HG03103 (cell line): ENCODE measurements around the gene KCNJ1.

Experiments used
- ATAC-seq: cut with Tn5 transposase; IDR thresholded peaks from one replicate; pipeline ENCODE4 v1.9.1; 2021; ENCODE audit warnings: low read depth; ENCODE audit not compliant: unreplicated experiment

KCNJ1 gene

DNA sequence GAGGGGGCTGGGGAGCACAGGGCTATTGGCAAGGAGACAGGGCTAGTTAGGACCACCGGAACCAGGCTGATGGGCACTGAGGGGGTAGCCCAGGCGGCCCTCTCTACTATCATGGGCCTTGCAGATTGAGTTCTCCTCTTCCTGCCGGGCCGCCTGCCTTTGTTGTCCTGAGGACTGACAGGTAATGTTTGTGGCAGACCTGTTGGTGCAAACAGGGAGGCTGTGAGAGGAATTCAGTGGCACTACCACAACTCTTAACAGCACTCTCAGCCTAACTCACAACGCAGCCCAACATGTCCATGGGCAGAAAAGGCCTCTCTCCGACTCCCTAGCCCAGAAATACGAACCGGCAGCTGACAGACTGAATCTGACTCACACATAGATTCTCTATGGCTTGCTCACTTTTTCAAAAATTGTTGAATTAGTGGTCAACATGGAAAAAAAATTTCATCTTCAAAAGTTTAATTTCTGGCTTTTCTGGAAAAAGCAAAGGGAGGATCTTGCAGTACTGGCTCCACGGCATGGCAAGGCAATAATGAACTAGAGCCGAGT lies 35.5 kb upstream of the KCNJ1 start:
- ATAC-seq: no peak

DNA sequence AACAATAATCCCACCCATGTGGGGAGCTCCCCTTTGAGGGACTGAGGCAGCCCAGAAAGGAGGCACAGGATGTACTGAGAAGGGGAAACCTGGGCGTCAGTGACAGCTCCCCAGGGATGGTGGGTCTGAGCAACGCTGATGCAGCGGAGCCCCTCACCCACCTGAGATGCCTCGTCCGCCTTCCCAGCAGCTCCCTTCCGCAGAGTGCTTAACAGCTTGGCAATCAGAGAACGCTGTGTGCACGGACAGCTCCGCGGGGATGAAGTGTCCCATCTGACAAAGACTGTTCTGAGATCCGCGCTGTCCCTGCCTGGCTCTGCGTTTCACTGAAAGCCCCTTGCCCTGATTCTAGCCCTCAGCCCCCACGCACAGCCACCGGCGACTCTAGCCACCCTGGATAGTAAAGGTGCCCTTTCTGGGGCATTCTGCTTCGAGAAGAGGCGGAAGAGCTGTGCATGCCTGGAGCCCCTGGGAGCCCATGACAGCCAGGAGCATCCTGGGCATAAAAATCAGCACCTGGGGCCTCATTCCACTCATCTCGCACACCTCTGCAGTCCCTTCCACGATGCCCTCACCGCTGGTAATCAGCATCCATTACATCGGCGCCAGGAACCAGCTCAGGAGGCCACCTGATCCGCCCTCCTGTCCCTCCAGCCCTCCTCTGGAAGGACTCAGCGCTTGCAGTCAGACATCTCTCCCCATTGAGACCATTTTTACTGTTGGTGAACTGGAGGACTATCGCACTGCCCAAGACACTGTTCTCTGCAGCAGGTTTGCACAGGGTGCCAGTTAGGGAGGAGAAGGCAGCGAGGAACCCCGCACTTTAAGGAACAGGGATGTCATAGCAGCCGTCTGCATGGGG lies 34.8 kb upstream of the KCNJ1 start:
- ATAC-seq: no peak

- ATAC-seq: no peak
These were observed 33.4 kb upstream of the KCNJ1 start for GRCh38 chr11:128900468-128900867.

- no peak for ATAC-seq
These were observed 31.7 kb upstream of the KCNJ1 start for GRCh38 chr11:128898580-128899344.

DNA sequence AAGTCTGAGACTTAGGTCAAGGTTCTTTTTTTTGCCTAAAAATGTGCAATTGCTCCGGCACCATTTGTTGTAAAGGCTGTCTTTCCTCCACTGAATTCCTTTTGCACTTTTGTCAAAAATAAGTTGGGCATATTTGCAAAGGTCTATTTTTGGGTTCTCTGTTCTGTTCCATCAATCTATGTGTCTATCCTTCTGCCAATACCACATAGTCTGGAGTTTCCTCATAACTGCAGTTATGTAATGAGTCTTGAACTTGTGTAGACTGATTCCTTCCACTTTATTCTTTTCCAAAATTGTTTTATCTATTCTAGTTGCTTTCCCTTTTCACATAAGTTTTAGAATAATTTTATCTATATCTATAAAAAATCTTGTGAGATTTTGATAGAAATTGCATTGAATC lies 30.7 kb upstream of the KCNJ1 start:
- no peak for ATAC-seq

DNA sequence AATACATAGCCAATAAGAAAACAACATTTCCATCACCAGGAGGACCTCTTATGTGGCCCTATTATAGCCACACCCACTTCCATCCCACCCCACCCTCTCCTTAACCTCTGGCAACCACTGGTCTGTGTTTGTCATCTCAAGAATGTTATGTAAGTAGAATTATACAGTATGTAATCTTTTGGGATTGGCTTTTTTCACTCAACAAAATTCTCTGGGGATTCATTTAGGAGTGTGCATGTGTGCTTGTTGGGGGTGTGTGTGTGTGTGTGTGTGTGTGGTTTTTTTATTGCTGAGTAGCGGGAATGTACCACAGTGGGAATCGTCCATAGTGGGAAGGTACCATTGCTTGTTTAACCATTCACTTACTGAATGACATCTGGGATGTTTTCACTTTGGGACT lies 29.3 kb upstream of the KCNJ1 start:
- ATAC-seq: no peak

DNA sequence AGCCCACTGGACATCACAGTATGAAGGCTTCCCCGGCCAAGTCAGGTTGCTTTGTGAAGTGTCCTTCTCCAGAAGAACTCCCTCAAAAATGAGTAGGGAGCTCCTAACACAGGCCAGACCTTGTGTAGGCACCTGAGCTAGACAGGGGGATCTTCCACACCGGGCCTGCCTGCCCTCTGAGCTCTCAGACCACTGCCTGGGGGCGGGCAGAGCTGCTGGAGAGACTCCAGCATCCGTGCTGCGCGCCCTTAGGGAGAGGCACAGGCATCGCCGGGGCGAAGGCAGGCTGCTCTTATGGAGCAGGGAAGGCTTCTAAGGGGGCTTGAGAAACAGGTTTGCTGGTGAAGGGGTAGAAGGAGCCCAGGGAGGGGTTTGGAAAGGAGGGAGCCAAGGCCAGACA lies 28.4 kb upstream of the KCNJ1 start:
- ATAC-seq: no peak

GRCh38 chr11:128894685-128895084 lies 27.6 kb upstream of the KCNJ1 start:
- ATAC-seq: no peak

DNA sequence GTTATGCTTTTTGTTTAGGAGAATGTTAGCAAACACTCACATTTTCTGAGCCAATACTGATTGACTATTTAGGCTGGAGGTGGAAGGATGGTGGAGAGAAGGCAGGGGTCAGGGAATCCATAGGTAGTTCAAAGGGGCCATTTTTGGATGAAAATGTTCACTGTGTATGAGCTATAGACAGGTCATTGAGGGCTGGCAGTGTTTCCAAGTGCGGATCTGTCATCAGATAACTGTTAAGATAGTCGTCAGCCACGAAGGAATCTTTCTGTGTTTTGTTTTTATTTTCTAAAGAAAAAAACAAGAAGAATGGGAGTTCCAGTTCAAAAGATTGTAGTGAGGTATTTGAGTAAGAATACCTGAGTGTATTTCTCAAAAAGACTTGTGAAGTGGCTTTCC lies 27.2 kb upstream of the KCNJ1 start:
- ATAC-seq: no peak

- peak; percentile 69 for ATAC-seq
These were observed 26.6 kb upstream of the KCNJ1 start for GRCh38 chr11:128893578-128894285.

DNA sequence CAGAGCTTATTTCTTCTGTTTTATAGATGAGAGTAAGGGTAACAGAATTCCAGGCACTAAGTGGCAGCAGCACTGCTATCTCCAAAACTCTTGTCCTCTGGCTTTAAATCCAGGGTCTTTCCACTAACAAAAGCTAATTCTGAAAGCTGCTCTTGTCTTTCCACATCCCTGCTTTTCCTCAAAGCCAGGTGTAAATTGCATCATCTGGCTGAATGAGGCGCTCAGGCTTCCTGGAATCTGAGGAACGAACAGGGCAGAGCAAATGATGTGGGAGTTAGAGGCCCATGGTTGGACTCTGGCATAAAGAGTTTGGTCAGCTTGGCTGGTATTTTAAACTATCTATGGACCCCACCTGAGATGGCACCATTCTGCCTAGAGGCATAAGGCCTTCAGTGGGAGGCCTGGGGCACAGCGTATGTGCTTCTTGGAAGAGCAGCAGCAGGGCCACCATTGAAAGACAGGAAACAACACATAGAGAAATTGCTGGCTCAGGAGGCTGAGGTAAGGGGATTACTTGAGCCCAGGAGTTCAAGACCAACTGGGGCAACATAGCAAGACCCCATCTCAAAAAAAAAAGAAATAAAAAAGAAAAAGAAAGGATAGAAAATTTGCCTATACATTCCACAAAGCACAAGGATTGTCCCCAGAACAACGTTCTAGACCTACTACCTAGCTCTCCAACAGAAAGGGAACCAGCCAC lies 25.9 kb upstream of the KCNJ1 start:
- ATAC-seq: no peak

DNA sequence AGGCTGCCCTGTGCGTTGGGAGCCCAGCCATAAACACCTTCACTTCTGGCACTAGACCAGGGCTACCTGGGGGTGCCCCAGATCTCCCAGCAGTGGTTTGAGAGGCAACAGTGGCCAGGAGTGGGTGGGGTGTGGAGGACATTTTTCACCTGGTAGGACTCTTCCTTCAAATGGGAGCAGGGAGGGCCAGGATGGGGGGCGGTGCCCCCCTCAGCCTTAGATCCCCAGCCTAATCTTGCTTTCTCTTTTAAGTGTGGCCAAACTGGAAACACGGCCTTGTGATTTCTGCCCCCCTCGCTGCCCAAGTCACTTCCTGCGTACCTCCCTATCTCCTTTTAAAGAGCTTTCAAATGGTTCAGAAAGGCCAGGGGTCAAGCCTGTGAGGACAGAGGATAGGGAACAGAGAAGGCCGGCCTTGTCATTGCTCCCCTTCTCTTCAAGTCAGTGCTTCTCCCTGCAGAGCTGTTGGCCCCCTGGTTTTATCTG lies 24.9 kb upstream of the KCNJ1 start:
- no peak for ATAC-seq

GRCh38 chr11:128890543-128891368 lies 23.7 kb upstream of the KCNJ1 start, which contains the start of gene KCNJ5:
Gene KCNJ5 (plus strand): TSS chr11:128891356. CDS start chr11:128911274, 19,918 bp downstream.
- no peak for ATAC-seq

DNA sequence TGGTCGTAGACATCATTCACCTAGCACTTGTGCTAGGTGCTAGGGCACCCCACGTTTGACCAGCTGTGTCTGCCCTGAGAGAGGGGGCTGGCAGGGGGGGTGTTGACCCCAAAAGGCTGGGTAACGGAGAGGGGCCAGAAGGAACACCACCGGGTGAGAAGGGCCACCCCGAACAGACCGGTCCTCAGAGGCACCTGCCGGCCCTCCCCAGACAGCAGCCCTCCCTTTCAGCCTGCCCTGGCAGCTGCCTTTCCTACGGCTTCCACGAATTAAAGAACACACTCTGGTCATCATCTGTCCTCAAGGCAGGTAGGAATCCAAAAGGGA lies 23.1 kb upstream of the KCNJ1 start:
- ATAC-seq: no peak

GRCh38 chr11:128889657-128890213 lies 22.6 kb upstream of the KCNJ1 start:
- no peak for ATAC-seq

DNA sequence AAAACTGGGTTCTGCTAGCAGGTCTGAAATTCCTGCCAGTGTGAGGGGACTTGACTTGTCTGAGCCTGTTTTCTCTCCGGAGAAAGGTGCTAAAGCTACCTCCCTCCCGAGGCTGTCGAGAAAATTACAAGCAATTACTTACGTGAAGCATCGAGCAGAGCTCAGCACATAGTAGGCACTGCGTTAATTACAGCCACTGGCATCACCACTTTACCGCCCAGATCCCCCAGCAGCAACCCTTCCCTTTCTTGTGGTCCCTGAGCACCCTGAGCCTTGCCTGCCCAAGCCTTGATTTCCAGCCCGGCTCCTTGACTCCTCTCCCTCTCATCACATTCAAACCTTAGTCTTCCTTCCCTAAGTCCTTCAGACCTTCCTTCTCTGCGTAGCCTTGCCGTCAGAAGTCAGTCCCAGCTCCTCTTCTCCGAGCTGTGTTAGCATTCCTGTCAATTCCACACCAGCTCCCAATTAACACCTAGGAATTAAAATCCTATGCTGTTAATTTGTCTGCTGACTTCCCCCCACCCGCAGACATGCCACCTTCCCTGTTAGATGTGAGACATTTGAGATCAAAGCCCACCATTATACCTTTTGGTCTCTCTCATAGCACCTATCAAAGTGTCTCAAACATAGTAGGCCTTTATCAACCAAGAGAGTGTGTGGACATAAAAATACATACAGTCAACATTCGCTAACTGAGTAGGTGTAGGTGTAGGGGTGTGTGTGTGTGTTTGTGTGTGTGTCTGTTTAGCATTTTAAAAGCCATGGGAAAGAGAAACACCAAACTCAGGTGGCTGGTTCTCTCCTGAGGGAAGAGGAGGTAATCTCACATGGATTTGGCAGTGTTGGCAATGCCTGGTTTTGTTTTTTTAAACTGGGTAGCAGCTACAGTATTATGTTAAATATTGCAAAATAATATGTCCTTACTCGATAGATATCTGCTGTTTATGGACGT lies 21.2 kb upstream of the KCNJ1 start:
- no peak for ATAC-seq

GRCh38 chr11:128886406-128887124 lies 19.5 kb upstream of the KCNJ1 start:
- ATAC-seq: no peak
